GM19035 (cell line): Measurements from ENCODE around the gene PRDM5.

Source experiments
- ATAC-seq: cut with Tn5 transposase; IDR thresholded peaks from one replicate; pipeline ENCODE4 v1.9.1; 2021; ENCODE audit not compliant: unreplicated experiment

Gene PRDM5

GRCh38 chr4:120915336-120915735 lies 7.2 kb downstream of the PRDM5 start:
- no peak for ATAC-seq

GRCh38 chr4:120903419-120903818 lies 19.1 kb downstream of the PRDM5 start:
- ATAC-seq, result no peak

GRCh38 chr4:120902925-120903324 lies 19.6 kb downstream of the PRDM5 start:
- ATAC-seq, result no peak

GRCh38 chr4:120901731-120902130 lies 20.8 kb downstream of the PRDM5 start:
- no peak for ATAC-seq

- ATAC-seq, result no peak
Observed at GRCh38 chr4:120897981-120898719, 24.4 kb downstream of the PRDM5 start.

- ATAC-seq, result no peak
Observed at GRCh38 chr4:120895554-120895953, 27.0 kb downstream of the PRDM5 start.

GRCh38 chr4:120893314-120893713 lies 29.2 kb downstream of the PRDM5 start:
- ATAC-seq, result no peak

- ATAC-seq, result no peak
Observed at GRCh38 chr4:120886191-120886590, 36.3 kb downstream of the PRDM5 start.

- no peak for ATAC-seq
Observed at GRCh38 chr4:120881846-120882245, 40.7 kb downstream of the PRDM5 start.

GRCh38 chr4:120881351-120881750 lies 41.2 kb downstream of the PRDM5 start:
- ATAC-seq, result no peak

- no peak for ATAC-seq
Observed at GRCh38 chr4:120877021-120877420, 45.5 kb downstream of the PRDM5 start.

- no peak for ATAC-seq
Observed at GRCh38 chr4:120874792-120875774, 47.4 kb downstream of the PRDM5 start.

GRCh38 chr4:120873554-120873953 lies 49.0 kb downstream of the PRDM5 start:
- no peak for ATAC-seq

GRCh38 chr4:120871173-120871572 lies 51.4 kb downstream of the PRDM5 start:
- no peak for ATAC-seq

- no peak for ATAC-seq
Observed at GRCh38 chr4:120870279-120870673, 52.2 kb downstream of the PRDM5 start.

- no peak for ATAC-seq
Observed at GRCh38 chr4:120869613-120870278, 52.8 kb downstream of the PRDM5 start.

GRCh38 chr4:120867506-120867905 lies 55.0 kb downstream of the PRDM5 start:
- ATAC-seq, result no peak

GRCh38 chr4:120865985-120866384 lies 56.5 kb downstream of the PRDM5 start:
- no peak for ATAC-seq

- ATAC-seq, result no peak
Observed at GRCh38 chr4:120864969-120865368, 57.6 kb downstream of the PRDM5 start.

- ATAC-seq, result no peak
Observed at GRCh38 chr4:120862432-120862831, 60.1 kb downstream of the PRDM5 start.

GRCh38 chr4:120861852-120862251 lies 60.7 kb downstream of the PRDM5 start:
- no peak for ATAC-seq
